ENCODE data around the gene COL1A1. TPM values are rescaled to one million over a fixed set of nuclear protein-coding genes. Genes with fewer than 3 reads are reported as not detected.

The COL1A1 gene
- total RNA-seq, 4 donors from 2014 or later: 14.3 to 109 (median 36.6) TPM

GRCh38 chr17:50172936-50173334, 28.5 kb downstream of the COL1A1 start:
- no peak for TF ChIP-seq CTCF (IDR thresholded peaks at IDR 0.05; ENCODE audit: low read depth)

- no peak for TF ChIP-seq CTCF (IDR thresholded peaks at IDR 0.05; ENCODE audit: low read depth)
These were observed 29.3 kb downstream of the COL1A1 start for GRCh38 chr17:50172130-50172529.

GRCh38 chr17:50171371-50172071, 29.9 kb downstream of the COL1A1 start:
- TF ChIP-seq CTCF (IDR thresholded peaks at IDR 0.05; ENCODE audit: low read depth): no peak

GRCh38 chr17:50170662-50171370, 30.6 kb downstream of the COL1A1 start:
- no peak for TF ChIP-seq CTCF (IDR thresholded peaks at IDR 0.05; ENCODE audit: low read depth)

- no peak for TF ChIP-seq CTCF (IDR thresholded peaks at IDR 0.05; ENCODE audit: low read depth)
These were observed 31.5 kb downstream of the COL1A1 start for GRCh38 chr17:50169881-50170459.

- no peak for TF ChIP-seq CTCF (IDR thresholded peaks at IDR 0.05; ENCODE audit: low read depth)
These were observed 32.2 kb downstream of the COL1A1 start for GRCh38 chr17:50169121-50169764.

GRCh38 chr17:50168319-50168718, 33.1 kb downstream of the COL1A1 start:
- TF ChIP-seq CTCF (IDR thresholded peaks at IDR 0.05; ENCODE audit: low read depth): no peak
